HCT116 (cell line): Measurements from ENCODE around the gene SOAT2. TPM values are rescaled to one million over a fixed set of nuclear protein-coding genes. Genes with fewer than 3 reads are reported as not detected.

ENCODE experiments used
- ATAC-seq: fragments of 200-7000 bp; cut with Tn5 transposase; 2 replicates; pipeline ENCODE4 v1.9.1; 2020; ENCODE audit warnings: mild to moderate bottlenecking, moderate library complexity
- BruUV-seq: library from RNA; stranded (reverse); fragments of 400-500 nt; replicated peaks from 2 replicates; lab custom pipeline; 2021; lab: Mats Ljungman, UMichigan
- CTCF ChIA-PET: fragments of 300-600 bp; sonication (Branson Sonifier 250); formaldehyde crosslinking; loops from one replicate; lab custom pipeline; 2021; ENCODE audit warnings: antibody characterized with exemption; lab: Charles Lee
- POLR2A ChIA-PET: fragments of 300-600, 350-600 bp; sonication (Branson Sonifier 250); formaldehyde crosslinking; loops from one replicate; lab custom pipeline; 2021; ENCODE audit warnings: antibody characterized with exemption; lab: Charles Lee
- RAD21 ChIA-PET, 2 experiments: fragments of 300-600 bp; sonication (Branson Sonifier 250); formaldehyde crosslinking; loops; one replicate each; lab custom pipeline; 2023; ENCODE audit warnings: low total read pairs in 2 of 2; ENCODE audit not compliant: uncharacterized antibody in 2 of 2, unreplicated experiment in 2 of 2, low non-redundant PET in 1 of 2; lab: Charles Lee
- DNase-seq: peaks from one replicate; pipeline ENCODE4 v3.0.0-alpha.2; 2010; ENCODE audit warnings: low read depth, low spot score
- H2AFZ ChIP-seq: fragments of 200-600 bp; shearing (Covaris generic), sonication (generic); 2 replicates; pipeline ENCODE4 v1.6.1; 2017; ENCODE audit warnings: low read depth, mixed run types, mixed read lengths, antibody characterized with exemption, low read length; ENCODE audit not compliant: poor library complexity, severe bottlenecking
- H3K27ac ChIP-seq: 2 replicates; pipeline ENCODE4 v1.5.1; 2012; ENCODE audit warnings: low read depth, low read length
- H3K27me3 ChIP-seq: fragments of 200-600 bp; sonication (generic); 2 replicates; pipeline ENCODE4 v1.6.1; 2016; ENCODE audit warnings: mixed run types, low read length, mixed read lengths; ENCODE audit not compliant: insufficient read depth
- H3K36me3 ChIP-seq, 2 experiments: fragments of 200-500 bp in 1 of 2; fragments of 200-600 bp in 1 of 2; sonication (Bioruptor generic) in 1 of 2; sonication (generic) in 1 of 2; 2 replicates each; pipeline versions ENCODE4 v1.5.1 to v1.6.1; 2014 to 2016; ENCODE audit warnings: low read length in 2 of 2, inconsistent platforms in 1 of 2, mixed read lengths in 1 of 2, mixed run types in 1 of 2; ENCODE audit not compliant: insufficient read depth in 2 of 2, control insufficient read depth in 1 of 2
- H3K4me1 ChIP-seq, 2 experiments: fragments of 200-600 bp in 1 of 2; sonication (generic) in 1 of 2; 2 replicates each; pipeline versions ENCODE4 v1.5.1 to v1.6.1; 2012 to 2017; ENCODE audit warnings: low read length in 2 of 2, inconsistent platforms in 1 of 2, mild to moderate bottlenecking in 1 of 2, mixed read lengths in 1 of 2, mixed run types in 1 of 2, moderate library complexity in 1 of 2; ENCODE audit not compliant: insufficient read depth in 2 of 2, control insufficient read depth in 1 of 2
- H3K4me2 ChIP-seq: fragments of 200-600 bp; sonication (generic); 2 replicates; pipeline ENCODE4 v1.6.1; 2017; ENCODE audit warnings: mixed run types, low read length, mixed read lengths
- H3K4me3 ChIP-seq, 2 experiments: fragments of 200-600 bp in 1 of 2; sonication (generic) in 1 of 2; replicated peaks in 1 of 2; 2 replicates each; pipeline ENCODE4 v1.5.1; 2011 to 2016; ENCODE audit warnings: low read length in 2 of 2, control low read depth in 1 of 2, low read depth in 1 of 2, mild to moderate bottlenecking in 1 of 2, mixed read lengths in 1 of 2, mixed run types in 1 of 2
- H3K79me2 ChIP-seq: fragments of 200-600 bp; sonication (generic); 2 replicates; pipeline ENCODE4 v1.6.1; 2017; ENCODE audit warnings: mild to moderate bottlenecking, mixed run types, low read length, moderate library complexity, mixed read lengths; ENCODE audit not compliant: insufficient read depth
- H3K9ac ChIP-seq: fragments of 200-600 bp; sonication (generic); 2 replicates; pipeline ENCODE4 v1.6.1; 2016; ENCODE audit warnings: low read length, mixed read lengths
- H3K9me2 ChIP-seq: fragments of 200-600 bp; sonication (generic), shearing (Covaris generic); 2 replicates; pipeline ENCODE4 v1.6.1; 2017; ENCODE audit warnings: mixed run types, mild to moderate bottlenecking, moderate library complexity; ENCODE audit not compliant: insufficient read depth
- H3K9me3 ChIP-seq, 2 experiments: fragments of 200-500 bp in 1 of 2; fragments of 200-600 bp in 1 of 2; sonication (Bioruptor generic) in 1 of 2; sonication (generic) in 1 of 2; 2 replicates each; pipeline ENCODE4 v1.6.1; 2014 to 2017; ENCODE audit warnings: low read length in 2 of 2, mixed read lengths in 2 of 2, inconsistent platforms in 1 of 2, low read depth in 1 of 2, mild to moderate bottlenecking in 1 of 2, mixed run types in 1 of 2, moderate library complexity in 1 of 2; ENCODE audit not compliant: control insufficient read depth in 1 of 2, insufficient read depth in 1 of 2
- H4K20me1 ChIP-seq: fragments of 200-600 bp; sonication (generic), shearing (Covaris generic); 2 replicates; pipeline ENCODE4 v1.6.1; 2017; ENCODE audit warnings: mixed run types, mild to moderate bottlenecking, moderate library complexity; ENCODE audit not compliant: insufficient read depth
- EZH2 ChIP-seq: fragments of 200-600 bp; sonication (generic); IDR thresholded peaks from 2 replicates; pipeline ENCODE4 v1.6.1; 2017; ENCODE audit warnings: antibody characterized with exemption, mixed run types
- POLR2A ChIP-seq: IDR thresholded peaks from 2 replicates; pipeline ENCODE4 v1.7.0; 2011; ENCODE audit warnings: borderline replicate concordance; ENCODE audit not compliant: insufficient read depth, insufficient read length; ENCODE audit errors: extremely low read depth
- SRF ChIP-seq: IDR thresholded peaks from 2 replicates; pipeline ENCODE4 v1.6.1; 2012; ENCODE audit warnings: low read depth
- ZFX ChIP-seq: fragments of 450-650 bp; IDR thresholded peaks from 2 replicates; pipeline ENCODE4 v1.6.1; 2017
- intact Hi-C: fragments of 100-400 bp; cut with micrococcal nuclease; formaldehyde crosslinking; loops from 2 replicates; pipeline ENCODE4 v1.10.0; 2022
- total RNA-seq: library from RNA; stranded (reverse); gene quantifications from one replicate; pipeline ENCODE4 v1.2.1, GENCODE V29; 2021; ENCODE audit not compliant: unreplicated experiment
- TF ChIP-seq, protein P1 (sequence below): IDR thresholded peaks from 2 replicates; pipeline ENCODE4 v1.6.1; 2012; ENCODE audit warnings: low read depth
- TF ChIP-seq, protein P2 (sequence below): IDR thresholded peaks from 2 replicates; pipeline ENCODE4 v1.6.1; 2011; ENCODE audit warnings: mild to moderate bottlenecking, low read length, moderate library complexity; ENCODE audit not compliant: insufficient replicate concordance; ENCODE audit errors: extremely low read depth

SOAT2 gene
- total RNA-seq, 1 experiment from 2014 or later = 0.17 TPM

GRCh38 chr12:53074283-53074998, 28.8 kb upstream of the SOAT2 start:
- Histone ChIP-seq H3K9ac (no peak overlapping the region), H3K27ac (no peak overlapping the region), H3K4me3 (no peak overlapping the region), H3K4me2 (no peak overlapping the region), H3K27me3 (no peaks in the 10 kb centered on the region), H2AFZ (no peak overlapping the region), H3K9me3 (no peaks in the 10 kb centered on the region), H3K9me2 (no peaks in the 10 kb centered on the region), H3K36me3 (peaks cover 9 to 36% of the 10 kb centered on the region in 2 experiments; a peak in 2 of 4 replicates), H3K79me2 (peaks cover 21% of the 10 kb centered on the region; the same call in 1 of the 2 replicates), H3K4me1 (peaks cover 6 to 33% of the 10 kb centered on the region in 2 experiments), H4K20me1 (no peaks in the 10 kb centered on the region)
- POLR2A ChIA-PET = no interaction called here
- TF ChIP-seq, protein P1, sequence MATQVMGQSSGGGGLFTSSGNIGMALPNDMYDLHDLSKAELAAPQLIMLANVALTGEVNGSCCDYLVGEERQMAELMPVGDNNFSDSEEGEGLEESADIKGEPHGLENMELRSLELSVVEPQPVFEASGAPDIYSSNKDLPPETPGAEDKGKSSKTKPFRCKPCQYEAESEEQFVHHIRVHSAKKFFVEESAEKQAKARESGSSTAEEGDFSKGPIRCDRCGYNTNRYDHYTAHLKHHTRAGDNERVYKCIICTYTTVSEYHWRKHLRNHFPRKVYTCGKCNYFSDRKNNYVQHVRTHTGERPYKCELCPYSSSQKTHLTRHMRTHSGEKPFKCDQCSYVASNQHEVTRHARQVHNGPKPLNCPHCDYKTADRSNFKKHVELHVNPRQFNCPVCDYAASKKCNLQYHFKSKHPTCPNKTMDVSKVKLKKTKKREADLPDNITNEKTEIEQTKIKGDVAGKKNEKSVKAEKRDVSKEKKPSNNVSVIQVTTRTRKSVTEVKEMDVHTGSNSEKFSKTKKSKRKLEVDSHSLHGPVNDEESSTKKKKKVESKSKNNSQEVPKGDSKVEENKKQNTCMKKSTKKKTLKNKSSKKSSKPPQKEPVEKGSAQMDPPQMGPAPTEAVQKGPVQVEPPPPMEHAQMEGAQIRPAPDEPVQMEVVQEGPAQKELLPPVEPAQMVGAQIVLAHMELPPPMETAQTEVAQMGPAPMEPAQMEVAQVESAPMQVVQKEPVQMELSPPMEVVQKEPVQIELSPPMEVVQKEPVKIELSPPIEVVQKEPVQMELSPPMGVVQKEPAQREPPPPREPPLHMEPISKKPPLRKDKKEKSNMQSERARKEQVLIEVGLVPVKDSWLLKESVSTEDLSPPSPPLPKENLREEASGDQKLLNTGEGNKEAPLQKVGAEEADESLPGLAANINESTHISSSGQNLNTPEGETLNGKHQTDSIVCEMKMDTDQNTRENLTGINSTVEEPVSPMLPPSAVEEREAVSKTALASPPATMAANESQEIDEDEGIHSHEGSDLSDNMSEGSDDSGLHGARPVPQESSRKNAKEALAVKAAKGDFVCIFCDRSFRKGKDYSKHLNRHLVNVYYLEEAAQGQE = no peak
- no peak for TF ChIP-seq POLR2A
- TF ChIP-seq SRF = no peak
- TF ChIP-seq EZH2 = no peak
- TF ChIP-seq, protein P2, sequence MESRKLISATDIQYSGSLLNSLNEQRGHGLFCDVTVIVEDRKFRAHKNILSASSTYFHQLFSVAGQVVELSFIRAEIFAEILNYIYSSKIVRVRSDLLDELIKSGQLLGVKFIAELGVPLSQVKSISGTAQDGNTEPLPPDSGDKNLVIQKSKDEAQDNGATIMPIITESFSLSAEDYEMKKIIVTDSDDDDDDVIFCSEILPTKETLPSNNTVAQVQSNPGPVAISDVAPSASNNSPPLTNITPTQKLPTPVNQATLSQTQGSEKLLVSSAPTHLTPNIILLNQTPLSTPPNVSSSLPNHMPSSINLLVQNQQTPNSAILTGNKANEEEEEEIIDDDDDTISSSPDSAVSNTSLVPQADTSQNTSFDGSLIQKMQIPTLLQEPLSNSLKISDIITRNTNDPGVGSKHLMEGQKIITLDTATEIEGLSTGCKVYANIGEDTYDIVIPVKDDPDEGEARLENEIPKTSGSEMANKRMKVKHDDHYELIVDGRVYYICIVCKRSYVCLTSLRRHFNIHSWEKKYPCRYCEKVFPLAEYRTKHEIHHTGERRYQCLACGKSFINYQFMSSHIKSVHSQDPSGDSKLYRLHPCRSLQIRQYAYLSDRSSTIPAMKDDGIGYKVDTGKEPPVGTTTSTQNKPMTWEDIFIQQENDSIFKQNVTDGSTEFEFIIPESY = no peak
- no peak for TF ChIP-seq ZFX
- CTCF ChIA-PET = interaction anchor here (1.6 kb wide), 1 partner anchor 20 kb away, joined by 4 read pairs; no protein-coding TSS in a partner anchor
- RAD21 ChIA-PET = no interaction called here
- ATAC-seq (no peak), DNase-seq (no peak)
- intact Hi-C loops = no loop called here
- BruUV-seq = no TSS peak
